ENCODE results near the gene ADSS1.

The ADSS1 gene

GRCh38 chr14:104700225-104700651, 23.8 kb upstream of the ADSS1 start:
- DNase-seq: no peak

- DNase-seq: no peak
Observed at GRCh38 chr14:104700747-104701217, 23.2 kb upstream of the ADSS1 start.

GRCh38 chr14:104701383-104702076, 22.5 kb upstream of the ADSS1 start:
- DNase-seq: no peak

GRCh38 chr14:104702106-104702505, 21.9 kb upstream of the ADSS1 start:
- no peak for DNase-seq

GRCh38 chr14:104702673-104703072, 21.4 kb upstream of the ADSS1 start:
- DNase-seq: no peak

GRCh38 chr14:104703269-104703668, 20.8 kb upstream of the ADSS1 start:
- DNase-seq: no peak

- no peak for DNase-seq
Observed at GRCh38 chr14:104704252-104704651, 19.8 kb upstream of the ADSS1 start.

GRCh38 chr14:104705340-104706047, 18.5 kb upstream of the ADSS1 start:
- DNase-seq: no peak

GRCh38 chr14:104706733-104707607, 17.1 kb upstream of the ADSS1 start:
- DNase-seq: peak; percentile 72

GRCh38 chr14:104707608-104708595, 16.1 kb upstream of the ADSS1 start:
- DNase-seq: no peak

- peak; percentile 81 for DNase-seq
Observed at GRCh38 chr14:104708606-104709268, 15.3 kb upstream of the ADSS1 start.

- DNase-seq: no peak
Observed at GRCh38 chr14:104709387-104710039, 14.5 kb upstream of the ADSS1 start.

- no peak for DNase-seq
Observed at GRCh38 chr14:104710071-104710735, 13.8 kb upstream of the ADSS1 start.

- DNase-seq: no peak
Observed at GRCh38 chr14:104712881-104713734, 10.9 kb upstream of the ADSS1 start.

GRCh38 chr14:104714066-104714465, 10.0 kb upstream of the ADSS1 start:
- DNase-seq: no peak

GRCh38 chr14:104714681-104715080, 9.3 kb upstream of the ADSS1 start:
- no peak for DNase-seq

- no peak for DNase-seq
Observed at GRCh38 chr14:104715416-104715815, 8.6 kb upstream of the ADSS1 start.

- no peak for DNase-seq
Observed at GRCh38 chr14:104715871-104716270, 8.2 kb upstream of the ADSS1 start.

- no peak for DNase-seq
Observed at GRCh38 chr14:104717137-104717536, 6.9 kb upstream of the ADSS1 start.

Data from femur (tissue), 1 donor.